GM21825 (cell line): ENCODE results near the gene TRAK1.

Source experiments
- ATAC-seq: cut with Tn5 transposase; IDR thresholded peaks from one replicate; pipeline ENCODE4 v1.9.1; 2021; ENCODE audit warnings: mild to moderate bottlenecking, moderate library complexity; ENCODE audit not compliant: unreplicated experiment

Gene TRAK1

DNA sequence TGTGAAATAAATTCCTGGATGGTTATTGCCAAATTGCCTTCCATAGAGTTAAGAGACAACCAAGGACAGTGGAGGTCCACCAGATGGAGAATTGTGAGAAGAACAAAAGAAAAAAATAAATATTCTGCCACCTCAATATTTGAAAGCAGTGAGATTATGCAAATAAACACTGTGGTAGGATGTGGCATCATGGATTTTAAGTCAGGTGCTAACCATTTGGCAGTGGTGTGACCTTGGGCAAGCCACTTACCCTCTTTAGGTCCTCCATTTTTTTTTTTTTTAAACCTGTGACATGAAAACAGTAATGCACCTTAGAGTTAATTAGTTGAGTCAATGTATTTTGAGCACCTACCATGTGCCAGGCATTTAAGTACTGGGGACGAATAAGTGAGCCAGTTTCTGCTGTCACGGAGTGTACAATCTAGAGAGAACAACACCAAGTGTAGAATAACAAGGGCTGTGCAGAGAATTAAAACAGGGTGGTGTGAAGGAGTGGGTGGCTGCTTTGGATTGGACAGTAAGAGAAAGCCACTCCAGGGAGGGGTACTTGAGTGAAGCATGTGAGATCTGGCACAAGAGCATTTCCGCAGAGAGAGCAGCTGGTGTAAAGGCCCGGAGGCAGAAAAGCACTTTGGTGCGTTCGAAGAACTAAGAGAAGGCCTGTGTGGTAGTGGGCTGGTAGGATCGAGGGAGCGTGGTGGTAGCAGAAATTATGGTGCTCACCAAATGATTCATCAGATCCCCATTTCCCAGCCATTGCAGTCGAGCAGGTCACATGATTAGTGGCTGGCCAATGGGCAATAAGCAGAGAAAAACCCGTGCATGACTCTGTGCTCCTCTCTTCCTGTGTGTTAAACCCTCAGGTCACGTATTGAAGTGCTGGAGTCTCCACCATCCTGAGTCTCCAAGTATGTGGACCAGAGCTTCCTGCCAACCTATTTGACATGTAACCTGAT, 135.6 kb downstream of the TRAK1 start:
- ATAC-seq = no peak

GRCh38 chr3:42228796-42229195, 137.6 kb downstream of the TRAK1 start:
- no peak for ATAC-seq

DNA sequence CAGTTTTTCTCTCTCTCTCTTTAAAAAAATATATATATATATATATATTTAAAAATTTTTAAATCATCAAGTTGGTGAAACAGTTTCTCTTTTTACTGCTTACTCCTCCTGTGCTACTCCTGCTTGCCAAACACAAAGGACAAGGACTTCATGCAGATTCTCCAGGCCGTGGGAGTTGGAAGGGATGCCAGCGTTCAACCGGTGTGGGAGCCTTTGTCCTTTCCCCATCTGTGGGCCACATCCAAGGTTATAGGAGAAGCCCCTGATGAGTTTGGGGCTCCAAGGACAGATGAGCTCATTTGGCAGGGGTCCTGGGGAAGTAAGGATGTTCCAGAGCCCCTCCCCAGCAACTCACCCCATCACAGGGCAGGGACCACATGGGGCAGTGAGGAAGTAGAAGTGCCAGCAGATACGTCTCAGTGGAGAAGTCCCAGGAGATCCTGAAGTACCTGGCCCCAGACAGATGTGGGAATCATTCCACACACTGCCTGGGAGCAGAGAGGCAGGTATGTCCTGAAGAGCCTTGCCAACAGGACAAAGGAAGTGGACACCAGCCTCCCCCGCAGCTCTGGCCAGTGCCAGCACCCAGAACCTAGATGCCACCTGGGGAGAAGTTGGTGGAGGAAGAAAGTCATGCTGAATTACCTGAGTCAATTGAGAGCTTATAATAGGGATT, 138.2 kb downstream of the TRAK1 start:
- ATAC-seq = no peak

DNA sequence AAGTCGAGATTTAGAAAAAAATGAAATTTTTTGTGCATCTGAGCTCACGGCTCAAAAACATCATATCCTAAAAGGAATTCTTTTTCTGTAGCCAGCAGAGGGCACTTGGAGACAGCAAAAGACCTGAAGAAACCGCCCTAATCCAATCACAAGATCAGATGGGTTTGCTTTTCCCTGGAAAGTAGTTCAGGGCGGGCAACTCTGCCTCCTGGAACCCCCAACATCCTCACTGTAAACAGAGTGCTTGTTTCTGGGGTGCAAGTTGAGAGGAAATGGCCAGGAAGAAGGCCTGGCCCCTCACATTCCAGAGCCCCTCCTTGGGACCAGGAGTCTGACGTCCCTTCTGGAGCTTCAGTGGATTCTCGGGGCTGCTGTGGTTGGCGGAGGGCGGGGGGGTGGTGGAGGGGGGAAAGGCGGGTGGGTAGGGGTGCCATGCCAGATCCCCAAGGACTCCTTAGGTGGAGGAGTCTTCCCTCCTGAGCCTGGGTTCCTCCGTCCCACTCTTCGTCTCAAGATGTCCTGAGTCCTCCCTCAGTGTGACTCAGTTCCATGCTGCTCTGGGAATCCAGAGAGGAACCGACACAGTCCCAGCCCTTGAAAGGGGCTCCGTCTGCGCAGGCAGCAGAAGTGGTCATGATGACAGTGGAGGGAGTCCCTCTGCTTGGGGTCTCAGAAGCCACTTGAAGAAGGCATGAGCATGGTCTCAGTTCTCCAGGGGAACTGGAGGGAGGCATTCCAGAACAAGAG, 139.0 kb downstream of the TRAK1 start:
- ATAC-seq = no peak

DNA sequence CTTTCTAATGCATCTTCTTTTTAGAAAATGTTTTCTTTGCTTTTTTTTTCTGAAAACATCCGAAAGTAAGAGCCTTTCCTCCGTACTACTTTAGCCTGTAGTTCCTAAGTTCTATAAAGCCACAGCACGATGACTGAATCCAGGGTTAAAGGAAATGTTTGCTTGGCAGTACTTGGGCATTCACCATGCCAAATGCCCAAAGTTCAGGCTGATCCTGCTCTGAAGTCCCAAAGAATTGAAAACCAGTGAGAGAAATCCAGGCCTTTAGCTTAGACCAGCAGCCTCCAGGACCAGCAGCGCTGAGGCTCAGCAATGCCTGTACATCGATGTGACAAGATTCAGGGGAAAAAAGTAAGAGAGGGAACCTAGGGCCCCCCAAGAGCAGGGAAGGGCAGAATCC, 139.7 kb downstream of the TRAK1 start:
- no peak for ATAC-seq

- no peak for ATAC-seq
Observed at GRCh38 chr3:42235532-42235931, 144.4 kb downstream of the TRAK1 start.

DNA sequence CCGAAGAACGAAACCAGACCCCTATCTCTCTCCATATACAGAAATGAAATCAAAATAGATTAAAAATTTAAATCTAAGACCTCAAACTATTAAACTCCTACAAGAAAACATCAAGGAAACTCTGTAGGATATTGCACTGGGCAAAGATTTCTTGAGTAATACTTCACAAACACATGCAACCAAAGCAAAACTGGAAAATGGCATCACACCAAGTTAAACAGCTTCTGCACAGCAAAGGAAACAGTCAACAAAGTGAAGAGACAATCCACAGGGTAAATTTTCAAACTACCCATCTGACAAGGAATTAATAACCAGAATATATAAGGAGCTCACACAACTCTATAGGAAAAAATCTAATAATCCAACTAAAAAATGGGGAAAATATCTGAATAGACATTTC, 145.5 kb downstream of the TRAK1 start:
- ATAC-seq = no peak

- ATAC-seq = no peak
Observed at GRCh38 chr3:42246091-42246490, 154.9 kb downstream of the TRAK1 start.

GRCh38 chr3:42247576-42248027, 156.4 kb downstream of the TRAK1 start:
- peak; percentile 84 for ATAC-seq

DNA sequence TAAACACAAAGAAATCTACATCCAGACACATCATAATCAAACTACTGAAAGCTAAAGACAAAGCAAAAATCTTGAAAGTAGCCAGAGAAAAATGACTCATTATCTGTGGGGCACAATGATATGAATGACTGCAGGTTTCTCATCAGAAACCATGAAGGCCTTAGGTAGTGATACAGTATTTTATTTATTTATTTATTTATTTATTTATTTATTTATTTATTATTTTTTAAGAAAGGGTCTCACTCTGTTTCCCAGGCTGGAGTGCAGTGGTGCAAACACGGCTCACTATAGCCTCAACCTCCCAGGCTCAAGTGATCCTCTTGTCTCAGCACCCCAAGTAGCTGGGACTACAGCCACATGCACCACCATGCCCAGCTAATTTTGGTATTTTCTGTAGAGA, 159.6 kb downstream of the TRAK1 start:
- no peak for ATAC-seq

DNA sequence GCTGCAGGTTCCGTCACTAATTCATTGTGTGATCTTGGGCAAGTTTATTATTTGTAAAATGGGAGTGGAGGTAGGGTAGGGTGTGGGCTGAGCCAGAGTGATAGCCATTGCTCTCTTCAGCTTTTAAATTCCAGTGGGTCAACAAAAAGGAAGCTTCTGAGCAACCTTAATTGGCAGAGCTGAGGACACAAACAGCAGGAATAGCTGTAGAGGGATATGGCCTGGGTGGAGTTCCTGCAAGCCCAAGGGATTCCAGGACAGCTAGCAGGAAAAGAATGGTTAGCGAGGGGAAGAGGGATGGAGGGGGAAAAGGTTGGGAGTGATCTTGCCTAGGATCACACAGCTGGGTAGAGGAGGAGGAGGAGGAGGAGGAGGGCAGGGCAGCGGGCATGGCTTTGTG, 163.4 kb downstream of the TRAK1 start:
- no peak for ATAC-seq

- no peak for ATAC-seq
Observed at GRCh38 chr3:42256135-42256819, 165.1 kb downstream of the TRAK1 start.

DNA sequence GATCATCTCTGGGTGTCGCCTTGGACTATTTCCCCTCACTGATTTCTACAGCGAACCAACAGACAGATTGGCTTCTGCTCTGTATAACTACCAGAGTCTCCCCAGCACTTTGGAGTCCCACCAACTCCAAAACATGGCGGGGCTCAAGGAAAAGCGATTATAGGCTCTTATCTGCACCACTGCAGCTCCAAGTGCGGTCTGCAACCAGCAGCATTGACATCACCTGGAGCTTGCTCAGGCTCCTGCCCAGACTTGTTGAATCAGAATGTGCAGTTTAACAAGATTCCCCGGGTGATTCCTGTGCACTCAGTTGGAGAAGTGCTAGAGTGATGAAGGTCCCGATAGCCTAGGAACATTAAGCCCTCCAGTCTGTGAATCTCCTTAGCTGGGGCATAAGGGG, 165.8 kb downstream of the TRAK1 start:
- no peak for ATAC-seq

- no peak for ATAC-seq
Observed at GRCh38 chr3:42262525-42262924, 171.4 kb downstream of the TRAK1 start.

- no peak for ATAC-seq
Observed at GRCh38 chr3:42263354-42264346, 172.5 kb downstream of the TRAK1 start.

GRCh38 chr3:42264399-42265058, 173.4 kb downstream of the TRAK1 start:
- ATAC-seq = no peak

DNA sequence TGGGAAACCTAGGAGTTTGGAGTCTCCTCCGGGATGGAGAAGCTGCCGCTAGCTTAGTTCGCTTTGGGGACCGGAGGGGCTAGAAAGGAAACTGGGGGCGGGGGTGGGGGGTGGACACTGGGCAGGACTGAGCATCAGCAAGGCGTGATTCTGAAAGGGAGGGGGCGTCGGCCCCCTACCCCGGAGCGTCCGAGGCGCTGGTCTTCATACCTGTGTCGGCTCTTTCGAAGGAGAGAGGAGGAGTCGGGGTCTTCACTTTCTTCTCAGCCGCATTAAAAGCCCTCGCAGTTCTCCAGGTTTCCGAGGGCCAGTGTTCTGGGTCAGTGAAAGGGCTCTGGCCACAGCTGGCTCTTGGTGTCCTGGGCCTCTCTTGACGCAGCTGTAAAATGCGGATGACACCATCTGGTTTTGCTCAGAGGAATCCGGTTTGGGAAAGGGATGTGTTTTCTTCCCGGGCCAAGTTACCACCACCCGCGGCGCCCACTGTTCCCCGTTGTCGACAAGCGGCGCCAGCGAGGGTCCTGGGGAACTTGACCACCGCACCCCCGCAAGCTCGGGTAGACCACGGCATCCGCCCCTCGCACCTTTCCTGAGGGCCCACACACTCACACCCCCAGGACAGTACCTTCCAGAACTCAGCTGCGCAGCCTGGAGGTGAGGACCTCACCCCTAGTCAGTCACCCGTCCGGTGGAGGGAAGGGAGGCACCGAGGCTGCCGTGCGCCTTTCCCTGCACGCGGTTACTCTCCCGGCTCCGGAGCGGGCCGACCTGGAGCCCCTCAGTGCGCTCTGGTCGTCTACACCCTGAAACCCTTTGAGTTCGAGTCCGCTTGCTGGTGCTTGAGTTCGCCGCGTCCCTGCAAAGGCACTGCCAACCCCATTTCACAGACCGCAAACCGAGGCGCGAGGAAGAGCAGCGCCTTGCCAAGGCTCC, 174.2 kb downstream of the TRAK1 start:
- no peak for ATAC-seq

DNA sequence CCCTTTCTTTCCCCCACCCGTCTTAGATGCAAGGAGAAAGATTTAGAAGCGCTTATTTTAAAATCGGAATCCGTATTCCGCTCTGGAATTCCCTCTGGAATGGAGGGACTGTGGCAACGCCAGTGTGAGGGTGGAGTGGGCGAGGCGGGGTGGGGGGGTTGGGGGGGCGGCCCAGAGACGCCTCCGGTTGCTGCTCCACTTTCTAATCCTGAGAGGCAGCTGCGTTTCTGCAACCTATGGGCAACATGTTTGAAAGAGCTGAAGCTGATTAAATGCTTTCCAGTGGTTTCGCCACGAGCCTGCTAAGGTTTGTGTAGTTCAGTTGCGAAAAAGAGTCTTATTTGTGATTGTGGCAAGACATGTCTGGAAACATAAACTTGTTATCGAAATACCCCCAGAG, 174.9 kb downstream of the TRAK1 start, which contains the start of gene CCK:
TSS of gene CCK (minus strand) at position 101 of the 400 bp plus-strand sequence. CDS start 2,555 bp downstream, outside the sequence.
- ATAC-seq = no peak
